Stimulated activated CD4-positive, alpha-beta T cell treated with anti-CD3 and anti-CD28 coated beads, Interleukin-1b, Interleukin-23, amount 100 ng/mL, for 48 hours (primary cell): Measurements from ENCODE around the gene JAK3.
"Not testable (repeated sequence)": the region's sequence is repeated elsewhere in the genome, so short reads cannot be mapped to it uniquely, and the experiment has no call there.

ENCODE experiments used
- DNase-seq: peaks from one replicate; pipeline ENCODE4 v3.0.0-alpha.2; 2020

JAK3 gene

GRCh38 chr19:17802137-17802858 is 45.5 kb downstream of the JAK3 start:
- DNase-seq: no peak

- DNase-seq: not testable (repeated sequence)
These were observed 49.2 kb downstream of the JAK3 start for GRCh38 chr19:17798599-17798998.

GRCh38 chr19:17797424-17798201 is 50.2 kb downstream of the JAK3 start:
- peak; percentile 84 for DNase-seq

- DNase-seq: no peak
These were observed 50.9 kb downstream of the JAK3 start for GRCh38 chr19:17796838-17797423.

- no peak for DNase-seq
These were observed 51.6 kb downstream of the JAK3 start for GRCh38 chr19:17796013-17796837.

- DNase-seq: no peak
These were observed 52.3 kb downstream of the JAK3 start for GRCh38 chr19:17795495-17795856.

- no peak for DNase-seq
These were observed 52.9 kb downstream of the JAK3 start, which contains the start of gene B3GNT3 for GRCh38 chr19:17794731-17795494. B3GNT3 (plus strand) TSS chr19:17795138; CDS start chr19:17807808, 12,670 bp downstream.

- DNase-seq: no peak
These were observed 53.4 kb downstream of the JAK3 start for GRCh38 chr19:17794412-17794730.

GRCh38 chr19:17790059-17790780 is 57.6 kb downstream of the JAK3 start:
- no peak for DNase-seq

- no peak for DNase-seq
These were observed 59.1 kb downstream of the JAK3 start for GRCh38 chr19:17788632-17789031.

GRCh38 chr19:17787274-17787913 is 60.4 kb downstream of the JAK3 start:
- no peak for DNase-seq

GRCh38 chr19:17784201-17785008 is 63.4 kb downstream of the JAK3 start:
- DNase-seq: peak; percentile 69

GRCh38 chr19:17783721-17784120 is 64.1 kb downstream of the JAK3 start:
- not testable (repeated sequence) for DNase-seq

- no peak for DNase-seq
These were observed 67.0 kb downstream of the JAK3 start for GRCh38 chr19:17780781-17781180.

- no peak for DNase-seq
These were observed 68.5 kb downstream of the JAK3 start for GRCh38 chr19:17778968-17779929.

- DNase-seq: peak; percentile 58
These were observed 69.4 kb downstream of the JAK3 start for GRCh38 chr19:17778251-17778967.

GRCh38 chr19:17777840-17778239 is 69.9 kb downstream of the JAK3 start:
- not testable (repeated sequence) for DNase-seq
